HG03575 (cell line): ENCODE measurements around the gene SCAMP3.
"Not testable (repeated sequence)": the region's sequence is repeated elsewhere in the genome, so short reads cannot be mapped to it uniquely, and the experiment has no call there.

Experiments
- ATAC-seq: cut with Tn5 transposase; IDR thresholded peaks from one replicate; pipeline ENCODE4 v1.9.1; 2021; ENCODE audit not compliant: unreplicated experiment, insufficient number of reproducible peaks, low FRiP score; ENCODE audit errors: extremely low read depth

Gene SCAMP3

GRCh38 chr1:155261852-155262673, at the start of gene SCAMP3:
Gene SCAMP3, minus strand, starts transcription at chr1:155262360. Its CDS starts 209 bp downstream, at chr1:155262151.
- peak; percentile 52 for ATAC-seq

- no peak for ATAC-seq
Observed at GRCh38 chr1:155309423-155310021, 47.4 kb upstream of the SCAMP3 start.

- ATAC-seq: peak; percentile 57
Observed at GRCh38 chr1:155308493-155309422, 46.6 kb upstream of the SCAMP3 start, which contains the start of gene FDPS. Gene FDPS, plus strand, starts transcription at chr1:155308866. Its CDS starts 924 bp downstream, at chr1:155309790.

- no peak for ATAC-seq
Observed at GRCh38 chr1:155307247-155307740, 45.1 kb upstream of the SCAMP3 start.

GRCh38 chr1:155305881-155306391, 43.8 kb upstream of the SCAMP3 start:
- ATAC-seq: no peak

- no peak for ATAC-seq
Observed at GRCh38 chr1:155304558-155305063, 42.5 kb upstream of the SCAMP3 start.

- ATAC-seq: no peak
Observed at GRCh38 chr1:155301342-155301841, 39.2 kb upstream of the SCAMP3 start, which contains the start of gene PKLR. Gene PKLR, minus strand, starts transcription at chr1:155301438. Its CDS starts 43 bp downstream, at chr1:155301395.

- ATAC-seq: no peak
Observed at GRCh38 chr1:155300553-155301329, 38.6 kb upstream of the SCAMP3 start.

- ATAC-seq: no peak
Observed at GRCh38 chr1:155300024-155300423, 37.9 kb upstream of the SCAMP3 start.

GRCh38 chr1:155297384-155297783, 35.2 kb upstream of the SCAMP3 start:
- ATAC-seq: no peak

- no peak for ATAC-seq
Observed at GRCh38 chr1:155296661-155297060, 34.5 kb upstream of the SCAMP3 start.

GRCh38 chr1:155295942-155296267, 33.7 kb upstream of the SCAMP3 start:
- no peak for ATAC-seq

GRCh38 chr1:155295183-155295941, 33.2 kb upstream of the SCAMP3 start:
- ATAC-seq: no peak

- ATAC-seq: no peak
Observed at GRCh38 chr1:155294520-155295182, 32.5 kb upstream of the SCAMP3 start.

- ATAC-seq: no peak
Observed at GRCh38 chr1:155293086-155293749, 31.1 kb upstream of the SCAMP3 start.

- ATAC-seq: not testable (repeated sequence)
Observed at GRCh38 chr1:155291006-155291405, 28.8 kb upstream of the SCAMP3 start.
